Stimulated activated CD4-positive, alpha-beta T cell treated with anti-CD3 and anti-CD28 coated beads, TNF-alpha, amount 100 ng/mL, for 4 hours (primary cell): ENCODE results near the gene RRP9.

Experiments used
- DNase-seq, 3 experiments: peaks; one replicate each; pipeline ENCODE4 v3.0.0-alpha.2; 2020; ENCODE audit warnings: low read depth in 3 of 3

RRP9 gene

GRCh38 chr3:51970606-51971300 lies 29.0 kb upstream of the RRP9 start:
- DNase-seq: no peak

- DNase-seq: no peak
Measured at GRCh38 chr3:51969841-51970240, 28.1 kb upstream of the RRP9 start.

GRCh38 chr3:51968883-51969678 lies 27.4 kb upstream of the RRP9 start:
- DNase-seq: no peak

GRCh38 chr3:51968170-51968775 lies 26.6 kb upstream of the RRP9 start:
- DNase-seq: no peak

- DNase-seq: no peak
Measured at GRCh38 chr3:51967384-51968169, 25.9 kb upstream of the RRP9 start, which contains the start of gene PCBP4. Gene PCBP4, minus strand, starts transcription at chr3:51967454. Its CDS starts 6,214 bp downstream, at chr3:51961240.

GRCh38 chr3:51966922-51967383 lies 25.2 kb upstream of the RRP9 start:
- DNase-seq: no peak

- DNase-seq: no peak
Measured at GRCh38 chr3:51966486-51966885, 24.8 kb upstream of the RRP9 start.

- DNase-seq: no peak
Measured at GRCh38 chr3:51966016-51966415, 24.3 kb upstream of the RRP9 start.

GRCh38 chr3:51964521-51964920 lies 22.8 kb upstream of the RRP9 start:
- no peak for DNase-seq

GRCh38 chr3:51963951-51964451 lies 22.3 kb upstream of the RRP9 start:
- DNase-seq: no peak

- no peak for DNase-seq
Measured at GRCh38 chr3:51962854-51963530, 21.3 kb upstream of the RRP9 start.

- no peak for DNase-seq
Measured at GRCh38 chr3:51961602-51962569, 20.2 kb upstream of the RRP9 start.

- no peak for DNase-seq
Measured at GRCh38 chr3:51961011-51961410, 19.3 kb upstream of the RRP9 start.

GRCh38 chr3:51960386-51960785 lies 18.7 kb upstream of the RRP9 start:
- no peak for DNase-seq

- no peak for DNase-seq
Measured at GRCh38 chr3:51959651-51960050, 17.9 kb upstream of the RRP9 start.

GRCh38 chr3:51958603-51959521 lies 17.2 kb upstream of the RRP9 start:
- no peak for DNase-seq

GRCh38 chr3:51957520-51958205 lies 16.0 kb upstream of the RRP9 start:
- no peak for DNase-seq
